Measurements from ENCODE around the gene MSMP. TPM values are rescaled to one million over a fixed set of nuclear protein-coding genes. Genes with fewer than 3 reads are reported as not detected.

The MSMP gene
- total and polyA plus RNA-seq, 9 of the 15 experiments (the other 6 are each of a cell fraction or from before 2014, with no cell fraction given), result 0.60 TPM; not detected in 8

GRCh38 chr9:35729700-35730485 is 24.2 kb downstream of the MSMP start (continued):
- TF ChIP-seq PRDM10 (IDR thresholded peaks at IDR 0.05; ENCODE audit: partially characterized antibody) (peak; percentile 32), ZNF639 (CRISPR knock-in tag; conservative IDR thresholded peaks at IDR 0.05 in 1 of 2, IDR thresholded peaks at IDR 0.05 in 1 of 2) (no peak)

GRCh38 chr9:35729101-35729500 is 25.0 kb downstream of the MSMP start:
- Histone ChIP-seq H4K20me1 (replicated peaks; ENCODE audit: control insufficient read depth, insufficient read depth, low read length) (peaks cover 11% of the 10 kb centered on the region; the same call in 1 of the 2 replicates), H2AFZ (ENCODE audit: low read depth, low read length) (no peak overlapping the region), H3K9me3 (replicated peaks; ENCODE audit: control insufficient read depth, insufficient read depth, low read depth, low read length) (no peaks in the 10 kb centered on the region), H3K9me1 (ENCODE audit: control insufficient read depth, insufficient read depth, low read length) (peaks cover 8% of the 10 kb centered on the region), H3K79me2 (ENCODE audit: control insufficient read depth, insufficient read depth, low read length) (peaks cover 82% of the 10 kb centered on the region), H3K27ac (ENCODE audit: extremely low read depth, low read depth, low read length) (peak overlapping the region; percentile 97), H3K36me3 (ENCODE audit: control insufficient read depth, insufficient read depth, low read length) (peaks cover 47% of the 10 kb centered on the region), H3K4me2 (ENCODE audit: insufficient read depth, low read length) (peak overlapping the region; percentile 94), H3K4me1 (replicated peaks in 1 of 2; ENCODE audit: control insufficient read depth in 2 of 2, insufficient read depth in 2 of 2, low read length in 2 of 2) (peaks cover 40% of the 10 kb centered on the region in 2 experiments), H3K9ac (ENCODE audit: insufficient read depth in 1 of 2, low read depth in 2 of 2, low read length in 2 of 2) (peak overlapping the region; percentile 85 to 87; a peak in 3 of 4 replicates), H3K4me3 (peak overlapping the region; percentile 85), H3K27me3 (ENCODE audit: control insufficient read depth in 2 of 2, insufficient read depth in 2 of 2, low read length in 2 of 2) (no peaks in the 10 kb centered on the region)
- BruUV-seq (replicated peaks), result no TSS peak
- ChIA-PET CTCF (ENCODE audit: low intra/inter-chr PET ratio) (no interaction called here), POLR2A (interaction anchor here (1.0 to 2.7 kb wide), 5 partner anchors 11 to 70 kb away, joined by 5 to 21 read pairs (median 8); partner anchors contain the start of gene ARHGEF39)
- intact Hi-C loops (cut with micrococcal nuclease) (loop anchor here (2.0 kb wide), 1 partner anchor 32 kb away; no protein-coding TSS in a partner anchor), in situ Hi-C loops (cut with MboI) (no loop called here)
- ATAC-seq (no peak), DNase-seq (ENCODE audit: extremely low read depth in 1 of 4, low spot score in 3 of 4) (no peak), FAIRE-seq (no peak)
- TF ChIP-seq TBP (optimal IDR thresholded peaks at IDR 0.05; ENCODE audit: low read depth, low read length) (peak; percentile 59), HCFC1 (IDR thresholded peaks at IDR 0.05; ENCODE audit: low read depth, low read length) (no peak)
- 23% methylated on average over 3 of the region's 3 CpGs for WGBS (ENCODE audit: insufficient coverage, low coverage, missing lambda C conversion rate)

Measured in K562 (cell line).